Esophagus muscularis mucosa (tissue), 4 donors: ENCODE data around the gene E2F4.

Experiments used
- EP300 ChIP-seq: sonication (generic); formaldehyde crosslinking; IDR thresholded peaks from one replicate; pipeline ENCODE4 v1.6.1; 2017; ENCODE audit warnings: antibody characterized with exemption
- POLR2A ChIP-seq: fragments of 450-650 bp; IDR thresholded peaks from one replicate; pipeline ENCODE4 v1.6.1; 2017; ENCODE audit warnings: antibody characterized with exemption, moderate library complexity, mild to moderate bottlenecking, low read depth
- TF ChIP-seq, protein P1 (sequence below), 3 experiments: fragments of 200-600 bp in 2 of 3; fragments of 450-650 bp in 1 of 3; sonication (generic) in 2 of 3; IDR thresholded peaks; one replicate each; pipeline ENCODE4 v1.5.1; 2017 to 2019; ENCODE audit warnings: antibody characterized with exemption in 3 of 3, mild to moderate bottlenecking in 2 of 3, moderate library complexity in 1 of 3

DNA sequence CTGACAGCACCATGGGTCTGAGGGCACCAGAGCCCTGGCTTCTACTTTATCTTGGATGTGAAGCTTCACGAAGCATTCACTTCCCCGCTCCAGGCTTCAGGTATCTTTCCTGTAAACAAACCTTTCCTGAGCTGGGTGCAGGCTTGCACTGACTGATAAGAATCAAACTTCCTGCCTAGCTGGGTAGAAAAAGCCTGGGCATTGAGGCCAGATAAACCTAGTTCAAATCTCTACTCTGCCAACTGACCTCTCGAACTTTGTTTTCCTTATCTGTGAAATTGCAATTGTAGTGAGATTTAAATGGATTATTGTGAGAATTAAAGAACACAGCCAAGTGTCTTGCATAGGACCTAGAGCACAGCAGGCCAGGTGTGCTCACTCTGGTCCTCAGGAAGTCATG lies 32.0 kb downstream of the E2F4 start:
- TF ChIP-seq, protein P1, sequence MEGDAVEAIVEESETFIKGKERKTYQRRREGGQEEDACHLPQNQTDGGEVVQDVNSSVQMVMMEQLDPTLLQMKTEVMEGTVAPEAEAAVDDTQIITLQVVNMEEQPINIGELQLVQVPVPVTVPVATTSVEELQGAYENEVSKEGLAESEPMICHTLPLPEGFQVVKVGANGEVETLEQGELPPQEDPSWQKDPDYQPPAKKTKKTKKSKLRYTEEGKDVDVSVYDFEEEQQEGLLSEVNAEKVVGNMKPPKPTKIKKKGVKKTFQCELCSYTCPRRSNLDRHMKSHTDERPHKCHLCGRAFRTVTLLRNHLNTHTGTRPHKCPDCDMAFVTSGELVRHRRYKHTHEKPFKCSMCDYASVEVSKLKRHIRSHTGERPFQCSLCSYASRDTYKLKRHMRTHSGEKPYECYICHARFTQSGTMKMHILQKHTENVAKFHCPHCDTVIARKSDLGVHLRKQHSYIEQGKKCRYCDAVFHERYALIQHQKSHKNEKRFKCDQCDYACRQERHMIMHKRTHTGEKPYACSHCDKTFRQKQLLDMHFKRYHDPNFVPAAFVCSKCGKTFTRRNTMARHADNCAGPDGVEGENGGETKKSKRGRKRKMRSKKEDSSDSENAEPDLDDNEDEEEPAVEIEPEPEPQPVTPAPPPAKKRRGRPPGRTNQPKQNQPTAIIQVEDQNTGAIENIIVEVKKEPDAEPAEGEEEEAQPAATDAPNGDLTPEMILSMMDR (IDR thresholded peaks at IDR 0.05) = no peak
- TF ChIP-seq EP300 (no peak), POLR2A (no peak)
